ENCODE measurements around the gene KAT7.

DNA sequence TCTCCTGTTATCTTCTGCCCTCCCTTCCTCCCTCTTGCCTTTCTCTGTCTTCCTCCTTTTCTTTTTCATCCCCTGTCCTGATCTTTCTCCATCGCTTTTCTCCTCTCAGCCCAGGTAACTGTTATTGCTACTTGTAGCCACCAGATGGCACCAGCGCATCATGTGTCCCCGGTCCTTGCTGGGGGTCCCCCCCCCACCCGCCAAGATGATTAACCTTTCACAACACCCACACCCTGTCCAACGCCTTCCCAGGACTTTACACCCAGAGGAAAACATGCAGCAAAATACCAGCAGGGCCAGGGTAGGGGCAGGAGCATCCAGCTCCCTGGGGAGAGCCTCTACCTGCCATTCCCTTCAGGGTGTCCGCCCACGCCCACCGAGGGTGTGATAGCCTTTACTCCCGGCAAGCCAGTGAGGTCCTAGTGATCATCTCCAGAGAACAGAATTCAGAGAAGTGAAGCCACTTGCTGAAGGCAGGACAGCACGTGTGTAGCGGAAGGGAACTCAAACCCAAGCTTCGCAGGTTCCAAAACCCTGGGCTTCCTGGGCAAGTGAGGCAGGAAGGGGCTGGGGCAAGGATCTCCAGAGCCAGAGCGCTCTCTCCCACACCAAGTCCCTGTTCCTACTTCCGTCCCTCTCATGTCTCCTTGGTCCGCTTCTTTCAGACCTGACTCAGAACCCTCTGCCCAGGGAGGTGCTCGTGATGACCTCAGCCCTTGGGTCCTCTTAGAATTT, 72.8 kb downstream of the KAT7 start:
- TF ChIP-seq EZH2 (IDR thresholded peaks at IDR 0.05; ENCODE audit: insufficient read depth, poor library complexity, severe bottlenecking): no peak
- TF ChIP-seq EZH2phosphoT487 (IDR thresholded peaks at IDR 0.05; ENCODE audit: insufficient read depth, low read depth): no peak
